MM.1S (cell line): ENCODE data around the gene TSHZ2.

ENCODE experiments used
- DNase-seq: peaks from one replicate; pipeline ENCODE4 v3.0.0-alpha.2; 2015
- H2AFZ ChIP-seq: fragments of 300-600 bp; sonication (generic); 2 replicates; pipeline ENCODE4 v1.6.0; 2016; ENCODE audit warnings: antibody characterized with exemption, low read length
- H3F3A ChIP-seq: fragments of 300-600 bp; sonication (generic); 2 replicates; pipeline ENCODE4 v1.6.1; 2016; ENCODE audit warnings: mild to moderate bottlenecking, antibody characterized with exemption, low read length, moderate library complexity, mixed read lengths; ENCODE audit not compliant: insufficient read depth
- H3K27ac ChIP-seq: fragments of 300-600 bp; sonication (generic); 2 replicates; pipeline ENCODE4 v1.5.1; 2016; ENCODE audit warnings: mild to moderate bottlenecking, low read length
- H3K27me3 ChIP-seq: fragments of 300-600 bp; sonication (generic); replicated peaks from 2 replicates; pipeline ENCODE4 v1.6.0; 2016; ENCODE audit warnings: low read length; ENCODE audit not compliant: insufficient read depth
- H3K36me3 ChIP-seq: fragments of 300-600 bp; sonication (generic); replicated peaks from 2 replicates; pipeline ENCODE4 v1.6.1; 2016; ENCODE audit warnings: mild to moderate bottlenecking, low read length, mixed read lengths; ENCODE audit not compliant: insufficient read depth
- H3K4me1 ChIP-seq: fragments of 300-600 bp; sonication (generic); 2 replicates; pipeline ENCODE4 v1.6.1; 2016; ENCODE audit warnings: low read length, mixed read lengths
- H3K4me2 ChIP-seq: fragments of 300-600 bp; sonication (generic); 2 replicates; pipeline ENCODE4 v1.6.0; 2016; ENCODE audit warnings: low read depth, low read length
- H3K4me3 ChIP-seq: fragments of 300-600 bp; sonication (generic); 2 replicates; pipeline ENCODE4 v1.5.1; 2016; ENCODE audit warnings: low read length, mixed read lengths
- H3K79me2 ChIP-seq: fragments of 300-600 bp; sonication (generic); 2 replicates; pipeline ENCODE4 v1.6.1; 2016; ENCODE audit warnings: mixed run types, low read length, mixed read lengths
- H3K9ac ChIP-seq: fragments of 300-600 bp; sonication (generic); 2 replicates; pipeline ENCODE4 v1.6.1; 2016; ENCODE audit warnings: low read length, mixed read lengths
- H3K9me2 ChIP-seq: fragments of 300-600 bp; sonication (generic); replicated peaks from 2 replicates; pipeline ENCODE4 v1.6.1; 2016; ENCODE audit warnings: mild to moderate bottlenecking, low read length, mixed read lengths; ENCODE audit not compliant: insufficient read depth
- H3K9me3 ChIP-seq: fragments of 300-600 bp; sonication (generic); replicated peaks from 2 replicates; pipeline ENCODE4 v1.6.1; 2016; ENCODE audit warnings: mild to moderate bottlenecking, low read length, mixed read lengths; ENCODE audit not compliant: insufficient read depth
- H4K20me1 ChIP-seq: fragments of 300-600 bp; sonication (generic); 2 replicates; pipeline ENCODE4 v1.6.1; 2016; ENCODE audit warnings: mild to moderate bottlenecking, low read length, moderate library complexity, mixed read lengths; ENCODE audit not compliant: insufficient read depth
- CTCF ChIP-seq: fragments of 300-600 bp; sonication (generic); IDR thresholded peaks from 2 replicates; pipeline ENCODE4 v1.5.1; 2016; ENCODE audit warnings: antibody characterized with exemption, low read length, mixed read lengths
- EZH2 ChIP-seq: fragments of 300-600 bp; sonication (generic); optimal IDR thresholded peaks from 2 replicates; pipeline ENCODE3; 2017; ENCODE audit warnings: low read depth, mild to moderate bottlenecking, antibody characterized with exemption, low read length, mixed read lengths
- EZH2phosphoT487 ChIP-seq: fragments of 300-600 bp; sonication (generic); IDR thresholded peaks from 2 replicates; pipeline ENCODE4 v1.6.1; 2018; ENCODE audit warnings: antibody characterized with exemption, low read length

TSHZ2 gene

GRCh38 chr20:53183181-53183580 is 211.0 kb downstream of the TSHZ2 start:
- no peaks in the 10 kb centered on the region for H4K20me1 ChIP-seq
- H3K79me2 ChIP-seq = no peaks in the 10 kb centered on the region
- H3K4me2 ChIP-seq = no peak overlapping the region
- no peak overlapping the region for H3K4me3 ChIP-seq
- H3K27me3 ChIP-seq = no peaks in the 10 kb centered on the region
- DNase-seq = no peak
- H2AFZ ChIP-seq = no peak overlapping the region
- H3K9me2 ChIP-seq = no peaks in the 10 kb centered on the region
- H3K27ac ChIP-seq = no peak overlapping the region
- TF ChIP-seq EZH2 = no peak
- no peak for TF ChIP-seq CTCF
- no peak for TF ChIP-seq EZH2phosphoT487
- no peaks in the 10 kb centered on the region for H3K4me1 ChIP-seq
- H3F3A ChIP-seq = no peaks in the 10 kb centered on the region
- no peak overlapping the region for H3K9ac ChIP-seq
- no peaks in the 10 kb centered on the region for H3K9me3 ChIP-seq
- H3K36me3 ChIP-seq = no peaks in the 10 kb centered on the region

DNA sequence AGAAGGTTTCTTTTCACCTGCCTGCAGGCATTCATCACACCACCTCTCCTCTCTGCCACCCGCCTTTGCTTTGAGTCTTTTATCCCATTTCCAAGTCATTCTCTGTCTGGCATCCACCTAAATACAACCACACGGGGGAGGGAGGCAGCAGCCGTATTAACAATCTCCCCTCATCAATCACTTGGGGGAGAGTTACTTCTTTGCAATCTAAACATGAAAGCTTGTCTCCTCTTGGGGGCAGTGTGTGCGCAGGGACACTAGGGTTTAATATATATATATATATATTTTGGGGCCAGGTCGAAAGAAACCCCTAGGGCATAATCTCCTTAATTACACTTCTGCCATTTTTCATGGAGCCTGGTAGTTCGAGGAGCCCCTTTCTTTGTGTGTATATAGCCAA is 214.5 kb downstream of the TSHZ2 start:
- H3K9me3 ChIP-seq = no peaks in the 10 kb centered on the region
- H3K4me3 ChIP-seq = no peak overlapping the region
- no peaks in the 10 kb centered on the region for H3F3A ChIP-seq
- no peaks in the 10 kb centered on the region for H3K4me1 ChIP-seq
- no peak overlapping the region for H2AFZ ChIP-seq
- H3K27me3 ChIP-seq = no peaks in the 10 kb centered on the region
- H3K79me2 ChIP-seq = no peaks in the 10 kb centered on the region
- no peak overlapping the region for H3K27ac ChIP-seq
- DNase-seq = no peak
- H3K9ac ChIP-seq = no peak overlapping the region
- no peaks in the 10 kb centered on the region for H3K36me3 ChIP-seq
- TF ChIP-seq EZH2 (no peak), CTCF (no peak), EZH2phosphoT487 (no peak)
- no peaks in the 10 kb centered on the region for H4K20me1 ChIP-seq
- H3K9me2 ChIP-seq = no peaks in the 10 kb centered on the region
- H3K4me2 ChIP-seq = no peak overlapping the region

GRCh38 chr20:53187392-53188068 is 215.4 kb downstream of the TSHZ2 start:
- Histone ChIP-seq H3K9ac (no peak overlapping the region), H2AFZ (no peak overlapping the region), H3K9me2 (no peaks in the 10 kb centered on the region), H3K4me2 (no peak overlapping the region), H3K4me3 (no peak overlapping the region), H3K4me1 (no peaks in the 10 kb centered on the region), H3K79me2 (no peaks in the 10 kb centered on the region), H4K20me1 (no peaks in the 10 kb centered on the region), H3K9me3 (no peaks in the 10 kb centered on the region), H3K27ac (no peak overlapping the region), H3F3A (no peaks in the 10 kb centered on the region), H3K27me3 (no peaks in the 10 kb centered on the region), H3K36me3 (no peaks in the 10 kb centered on the region)
- no peak for TF ChIP-seq EZH2phosphoT487
- TF ChIP-seq EZH2 = no peak
- TF ChIP-seq CTCF = no peak
- DNase-seq = no peak
